Mammary epithelial cell (primary cell): ENCODE measurements around the gene CLK3.

Source experiments
- EZH2 ChIP-seq: IDR thresholded peaks from 2 replicates; pipeline ENCODE4 v1.6.1; 2012; ENCODE audit warnings: low read length, inconsistent platforms, borderline replicate concordance
- TF ChIP-seq, protein P1 (sequence below), 2 donors: IDR thresholded peaks in 1 of 2; conservative IDR thresholded peaks in 1 of 2; 2 replicates each; pipeline ENCODE4 v1.5.1; 2011 to 2012; ENCODE audit warnings: inconsistent platforms in 2 of 2, low read length in 2 of 2, mild to moderate bottlenecking in 2 of 2, control low read depth in 1 of 2, low read depth in 1 of 2; ENCODE audit not compliant: insufficient read depth in 1 of 2; ENCODE audit errors: extremely low read depth in 1 of 2

DNA sequence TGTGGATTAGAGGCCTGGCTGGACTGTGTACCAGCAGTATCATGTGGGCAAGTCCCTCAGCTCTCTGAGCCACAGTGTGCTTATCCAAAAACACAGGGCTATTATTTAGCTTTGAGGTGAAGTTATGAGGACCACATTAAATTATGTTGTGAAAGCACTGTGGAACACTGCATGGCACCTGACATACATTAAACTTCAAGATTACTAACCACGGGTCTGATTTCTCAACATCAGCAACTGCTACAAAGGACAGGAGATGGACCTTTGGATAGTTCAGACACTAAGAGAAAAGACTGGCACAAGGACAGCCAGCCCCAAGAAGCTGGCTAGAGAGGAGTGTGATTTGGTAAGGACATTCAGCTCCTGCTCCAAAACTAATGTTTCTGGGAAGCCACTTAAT lies 21.3 kb downstream of the CLK3 start:
- no peak for TF ChIP-seq EZH2
- TF ChIP-seq, protein P1, sequence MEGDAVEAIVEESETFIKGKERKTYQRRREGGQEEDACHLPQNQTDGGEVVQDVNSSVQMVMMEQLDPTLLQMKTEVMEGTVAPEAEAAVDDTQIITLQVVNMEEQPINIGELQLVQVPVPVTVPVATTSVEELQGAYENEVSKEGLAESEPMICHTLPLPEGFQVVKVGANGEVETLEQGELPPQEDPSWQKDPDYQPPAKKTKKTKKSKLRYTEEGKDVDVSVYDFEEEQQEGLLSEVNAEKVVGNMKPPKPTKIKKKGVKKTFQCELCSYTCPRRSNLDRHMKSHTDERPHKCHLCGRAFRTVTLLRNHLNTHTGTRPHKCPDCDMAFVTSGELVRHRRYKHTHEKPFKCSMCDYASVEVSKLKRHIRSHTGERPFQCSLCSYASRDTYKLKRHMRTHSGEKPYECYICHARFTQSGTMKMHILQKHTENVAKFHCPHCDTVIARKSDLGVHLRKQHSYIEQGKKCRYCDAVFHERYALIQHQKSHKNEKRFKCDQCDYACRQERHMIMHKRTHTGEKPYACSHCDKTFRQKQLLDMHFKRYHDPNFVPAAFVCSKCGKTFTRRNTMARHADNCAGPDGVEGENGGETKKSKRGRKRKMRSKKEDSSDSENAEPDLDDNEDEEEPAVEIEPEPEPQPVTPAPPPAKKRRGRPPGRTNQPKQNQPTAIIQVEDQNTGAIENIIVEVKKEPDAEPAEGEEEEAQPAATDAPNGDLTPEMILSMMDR (conservative IDR thresholded peaks at IDR 0.05 in 1 of 2, IDR thresholded peaks at IDR 0.05 in 1 of 2; ENCODE audit: extremely low read depth in 1 of 2, insufficient read depth in 1 of 2, low read depth in 1 of 2, low read length in 2 of 2) = no peak
